ENCODE measurements around the gene RPL10. TPM values are rescaled to one million over a fixed set of nuclear protein-coding genes. Genes with fewer than 3 reads are reported as not detected.

Gene RPL10
- total RNA-seq, 1 experiment from 2014 or later: 3,490 TPM

DNA sequence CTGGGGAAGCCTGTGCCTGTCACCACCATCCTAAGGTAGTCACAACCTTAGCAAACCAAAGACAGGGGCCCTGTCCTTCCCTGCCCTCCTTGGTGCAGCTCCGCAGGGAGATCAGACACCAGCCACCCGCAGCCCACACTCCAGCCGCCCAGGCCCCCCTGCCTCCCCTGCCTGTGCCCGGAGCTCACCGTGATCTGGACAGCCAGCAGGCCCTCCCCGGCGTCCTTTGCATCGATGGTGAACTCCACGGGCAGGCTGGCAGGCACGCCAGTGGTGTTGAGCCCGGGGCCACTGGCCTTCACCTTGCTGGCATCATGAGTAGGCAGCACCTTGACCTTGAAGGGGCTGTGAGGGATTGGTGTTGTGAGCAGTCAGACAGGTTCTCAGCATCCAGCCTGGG is 40.2 kb upstream of the RPL10 start:
- TF ChIP-seq, protein P1, sequence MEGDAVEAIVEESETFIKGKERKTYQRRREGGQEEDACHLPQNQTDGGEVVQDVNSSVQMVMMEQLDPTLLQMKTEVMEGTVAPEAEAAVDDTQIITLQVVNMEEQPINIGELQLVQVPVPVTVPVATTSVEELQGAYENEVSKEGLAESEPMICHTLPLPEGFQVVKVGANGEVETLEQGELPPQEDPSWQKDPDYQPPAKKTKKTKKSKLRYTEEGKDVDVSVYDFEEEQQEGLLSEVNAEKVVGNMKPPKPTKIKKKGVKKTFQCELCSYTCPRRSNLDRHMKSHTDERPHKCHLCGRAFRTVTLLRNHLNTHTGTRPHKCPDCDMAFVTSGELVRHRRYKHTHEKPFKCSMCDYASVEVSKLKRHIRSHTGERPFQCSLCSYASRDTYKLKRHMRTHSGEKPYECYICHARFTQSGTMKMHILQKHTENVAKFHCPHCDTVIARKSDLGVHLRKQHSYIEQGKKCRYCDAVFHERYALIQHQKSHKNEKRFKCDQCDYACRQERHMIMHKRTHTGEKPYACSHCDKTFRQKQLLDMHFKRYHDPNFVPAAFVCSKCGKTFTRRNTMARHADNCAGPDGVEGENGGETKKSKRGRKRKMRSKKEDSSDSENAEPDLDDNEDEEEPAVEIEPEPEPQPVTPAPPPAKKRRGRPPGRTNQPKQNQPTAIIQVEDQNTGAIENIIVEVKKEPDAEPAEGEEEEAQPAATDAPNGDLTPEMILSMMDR (IDR thresholded peaks at IDR 0.05; ENCODE audit: unreplicated experiment): no peak
- no TSS peak for BruUV-seq (replicated peaks)
- intact Hi-C loops (cut with micrococcal nuclease): no loop called here
- DNase-seq (ENCODE audit: unreplicated experiment): no peak
- Mint-ChIP-seq H3K9me3 (ENCODE audit: unreplicated experiment) (no peaks in the 10 kb centered on the region), H3K4me1 (ENCODE audit: insufficient read depth, unreplicated experiment) (peaks cover 5% of the 10 kb centered on the region), H3K4me3 (ENCODE audit: unreplicated experiment) (no peak overlapping the region), H3K27me3 (ENCODE audit: insufficient read depth, unreplicated experiment) (no peaks in the 10 kb centered on the region), H3K36me3 (ENCODE audit: insufficient read depth, unreplicated experiment) (peaks cover 79% of the 10 kb centered on the region), H3K27ac (ENCODE audit: low read depth, unreplicated experiment) (no peak overlapping the region)
- POLR2A ChIA-PET: no interaction called here
- CTCF ChIA-PET: no interaction called here

DNA sequence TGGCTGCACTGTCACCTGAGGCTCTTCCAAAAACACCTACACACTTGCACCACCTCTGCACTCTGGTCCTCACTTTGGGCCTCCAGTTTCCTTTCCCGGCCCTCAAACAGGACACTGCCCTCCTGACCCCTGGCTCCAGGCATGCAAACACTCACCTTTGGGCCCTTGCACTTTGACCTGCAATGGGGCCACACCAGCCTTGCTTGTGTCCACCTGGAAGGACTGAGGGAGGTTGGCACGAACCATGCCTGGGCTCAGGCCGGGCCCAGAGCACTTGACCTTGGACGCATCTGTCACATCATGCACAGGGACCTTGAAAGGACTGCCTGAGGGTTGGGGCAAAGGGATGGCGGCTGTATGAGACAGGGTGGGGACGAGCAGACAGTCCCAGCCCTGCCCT is 39.3 kb upstream of the RPL10 start:
- Mint-ChIP-seq H3K27ac (ENCODE audit: low read depth, unreplicated experiment) (no peak overlapping the region), H3K27me3 (ENCODE audit: insufficient read depth, unreplicated experiment) (no peaks in the 10 kb centered on the region), H3K4me3 (ENCODE audit: unreplicated experiment) (no peak overlapping the region), H3K4me1 (ENCODE audit: insufficient read depth, unreplicated experiment) (peaks cover 5% of the 10 kb centered on the region), H3K9me3 (ENCODE audit: unreplicated experiment) (no peaks in the 10 kb centered on the region), H3K36me3 (ENCODE audit: insufficient read depth, unreplicated experiment) (peaks cover 80% of the 10 kb centered on the region)
- POLR2A ChIA-PET: no interaction called here
- CTCF ChIA-PET: no interaction called here
- intact Hi-C loops (cut with micrococcal nuclease): no loop called here
- TF ChIP-seq, protein P1 (IDR thresholded peaks at IDR 0.05; ENCODE audit: unreplicated experiment): no peak
- no TSS peak for BruUV-seq (replicated peaks)
- DNase-seq (ENCODE audit: unreplicated experiment): no peak

DNA sequence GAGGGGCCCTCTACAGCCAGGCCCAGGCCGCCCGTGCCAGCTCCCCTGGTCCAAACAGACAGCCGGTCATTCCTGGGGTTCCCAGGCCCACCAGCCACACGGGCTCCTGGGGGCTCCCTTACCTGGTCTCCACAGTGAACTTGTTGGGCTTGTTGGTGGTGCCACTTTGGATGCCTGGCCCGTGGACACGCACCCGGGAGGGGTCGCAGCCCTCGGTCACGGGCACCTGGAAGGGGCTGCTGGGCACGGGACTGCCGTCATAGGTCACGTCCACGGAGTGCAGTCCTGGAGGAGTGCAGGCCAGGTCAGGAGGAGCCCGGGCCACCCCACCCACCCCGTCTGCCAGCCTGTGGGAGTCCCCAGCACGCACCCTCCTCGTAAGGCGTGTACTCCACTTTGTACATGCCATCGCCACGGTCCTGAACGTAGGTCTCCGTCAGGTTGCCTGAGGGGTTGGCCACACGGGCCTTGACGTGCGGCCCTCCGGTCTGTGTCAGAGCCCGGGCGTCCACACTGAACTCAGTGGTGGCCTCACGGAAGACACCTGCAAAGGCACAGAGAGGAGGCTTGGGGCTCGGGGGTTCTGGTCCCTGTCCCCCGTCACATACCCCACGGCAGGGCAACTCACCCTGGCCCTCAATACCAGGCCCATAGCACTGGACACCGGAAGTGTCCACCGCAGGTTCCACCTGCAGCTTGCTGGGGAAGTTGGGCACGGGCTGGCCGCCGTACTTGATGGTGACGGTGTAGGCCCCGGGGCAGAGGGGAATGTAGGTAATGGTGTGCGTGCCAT is 38.6 kb upstream of the RPL10 start:
- Mint-ChIP-seq H3K36me3 (ENCODE audit: insufficient read depth, unreplicated experiment) (peaks cover 78% of the 10 kb centered on the region), H3K27ac (ENCODE audit: low read depth, unreplicated experiment) (no peak overlapping the region), H3K4me3 (ENCODE audit: unreplicated experiment) (no peak overlapping the region), H3K27me3 (ENCODE audit: insufficient read depth, unreplicated experiment) (no peaks in the 10 kb centered on the region), H3K4me1 (ENCODE audit: insufficient read depth, unreplicated experiment) (peaks cover 5% of the 10 kb centered on the region), H3K9me3 (ENCODE audit: unreplicated experiment) (no peaks in the 10 kb centered on the region)
- POLR2A ChIA-PET: no interaction called here
- BruUV-seq (replicated peaks): TSS peak; percentile 43
- CTCF ChIA-PET: no interaction called here
- intact Hi-C loops (cut with micrococcal nuclease): no loop called here
- TF ChIP-seq, protein P1 (IDR thresholded peaks at IDR 0.05; ENCODE audit: unreplicated experiment): no peak
- DNase-seq (ENCODE audit: unreplicated experiment): no peak

DNA sequence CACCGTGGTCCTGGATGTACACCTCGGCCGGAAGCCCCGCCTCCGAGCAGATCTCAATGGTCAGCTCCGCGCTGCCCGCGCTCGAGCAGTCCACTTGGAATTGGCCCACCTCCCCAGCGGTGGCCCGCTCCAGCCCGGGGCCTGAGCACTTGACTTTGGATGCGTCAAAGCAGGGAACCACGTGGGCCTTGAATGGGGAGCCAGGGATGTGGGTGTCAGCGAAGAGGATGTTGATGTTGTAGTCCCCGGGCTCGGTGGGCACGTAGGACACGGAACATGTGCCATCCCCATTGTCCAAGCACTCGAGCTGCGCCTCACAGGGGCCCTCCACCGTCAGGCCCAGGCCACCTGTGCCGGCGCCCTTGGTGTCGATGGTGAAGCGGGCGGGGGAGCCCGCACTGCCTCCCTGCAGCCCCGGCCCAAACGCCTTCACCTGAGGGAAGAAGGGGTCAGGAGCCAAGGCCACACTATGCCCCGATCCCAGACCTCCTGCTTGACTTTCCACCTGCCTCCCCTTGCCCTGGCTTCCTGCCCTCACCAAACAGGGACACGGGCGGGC is 37.9 kb upstream of the RPL10 start:
- H3K36me3 Mint-ChIP-seq (ENCODE audit: insufficient read depth, unreplicated experiment): peaks cover 76% of the 10 kb centered on the region
- H3K4me1 Mint-ChIP-seq (ENCODE audit: insufficient read depth, unreplicated experiment): peaks cover 5% of the 10 kb centered on the region
- no peak overlapping the region for H3K27ac Mint-ChIP-seq (ENCODE audit: low read depth, unreplicated experiment)
- POLR2A ChIA-PET: no interaction called here
- TF ChIP-seq, protein P1 (IDR thresholded peaks at IDR 0.05; ENCODE audit: unreplicated experiment): no peak
- H3K9me3 Mint-ChIP-seq (ENCODE audit: unreplicated experiment): no peaks in the 10 kb centered on the region
- DNase-seq (ENCODE audit: unreplicated experiment): no peak
- no peak overlapping the region for H3K4me3 Mint-ChIP-seq (ENCODE audit: unreplicated experiment)
- BruUV-seq (replicated peaks): no TSS peak
- CTCF ChIA-PET: no interaction called here
- no peaks in the 10 kb centered on the region for H3K27me3 Mint-ChIP-seq (ENCODE audit: insufficient read depth, unreplicated experiment)
- intact Hi-C loops (cut with micrococcal nuclease): no loop called here

All from MCF 10A (cell line).